SJSA1 (cell line): Measurements from ENCODE around the gene FLYWCH1. TPM values are rescaled to one million over a fixed set of nuclear protein-coding genes. Genes with fewer than 3 reads are reported as not detected.

Experiments used
- DNase-seq, 2 experiments: peaks; one replicate each; pipeline ENCODE4 v3.0.0-alpha.2; 2015 to 2020; ENCODE audit warnings: low spot score in 2 of 2, low read depth in 1 of 2
- H3K27ac ChIP-seq: fragments of 250-450 bp; sonication (Bioruptor Pico); 2 replicates; pipeline ENCODE4 v1.5.1; 2020; ENCODE audit warnings: mild to moderate bottlenecking, moderate library complexity
- H3K27me3 ChIP-seq: fragments of 250-450 bp; sonication (Bioruptor Pico); replicated peaks from 2 replicates; pipeline ENCODE4 v1.5.1; 2020; ENCODE audit warnings: mild to moderate bottlenecking, moderate library complexity
- H3K36me3 ChIP-seq: fragments of 250-450 bp; sonication (Bioruptor Pico); 2 replicates; pipeline ENCODE4 v1.5.1; 2020; ENCODE audit warnings: mild to moderate bottlenecking
- H3K4me1 ChIP-seq: fragments of 250-450 bp; sonication (Bioruptor Pico); replicated peaks from 2 replicates; pipeline ENCODE4 v1.6.1; 2021; ENCODE audit warnings: mild to moderate bottlenecking
- H3K4me3 ChIP-seq: fragments of 250-450 bp; sonication (Bioruptor Pico); 2 replicates; pipeline ENCODE4 v1.5.1; 2020; ENCODE audit warnings: mild to moderate bottlenecking
- H3K9me3 ChIP-seq: fragments of 250-450 bp; sonication (Bioruptor Pico); replicated peaks from 2 replicates; pipeline ENCODE4 v1.5.1; 2020; ENCODE audit warnings: mild to moderate bottlenecking
- total RNA-seq: library from RNA; depleted of rRNA; stranded (reverse); fragments of >200 nt; shearing (Covaris generic); gene quantifications from 2 replicates; pipeline ENCODE4 v1.2.3, GENCODE V29; 2014

FLYWCH1 gene
- total RNA-seq, 1 experiment from 2014 or later: 14.7 TPM

- Histone ChIP-seq H3K36me3 (peaks cover 84% of the 10 kb centered on the region), H3K27me3 (no peaks in the 10 kb centered on the region), H3K27ac (no peak overlapping the region), H3K9me3 (no peaks in the 10 kb centered on the region), H3K4me1 (peaks cover 20% of the 10 kb centered on the region), H3K4me3 (no peak overlapping the region)
- DNase-seq: no peak
Observed at GRCh38 chr16:2976201-2976600, 64.5 kb downstream of the FLYWCH1 start.

DNA sequence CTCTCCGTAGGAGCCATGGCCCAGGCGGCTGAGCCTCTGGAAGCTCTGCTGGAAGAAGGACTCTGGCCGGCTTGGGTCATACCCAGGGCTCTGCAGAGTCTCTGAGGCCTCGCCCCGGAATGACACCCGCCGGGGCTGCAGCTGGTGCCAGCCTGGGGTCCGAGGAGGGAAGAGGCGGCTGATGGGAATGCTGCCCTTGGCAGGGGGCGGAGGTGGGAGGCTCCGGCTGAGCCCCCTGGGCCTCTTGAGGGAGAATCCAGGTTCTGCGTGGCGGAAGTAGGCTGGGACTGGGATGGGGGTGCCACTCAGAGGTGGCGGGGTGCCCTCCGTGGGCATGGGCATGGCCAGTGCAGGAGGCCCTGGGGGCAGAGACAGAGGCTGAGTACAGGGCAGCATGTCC lies 64.9 kb downstream of the FLYWCH1 start:
- no peak for DNase-seq
- peaks cover 17% of the 10 kb centered on the region for H3K4me1 ChIP-seq

DNA sequence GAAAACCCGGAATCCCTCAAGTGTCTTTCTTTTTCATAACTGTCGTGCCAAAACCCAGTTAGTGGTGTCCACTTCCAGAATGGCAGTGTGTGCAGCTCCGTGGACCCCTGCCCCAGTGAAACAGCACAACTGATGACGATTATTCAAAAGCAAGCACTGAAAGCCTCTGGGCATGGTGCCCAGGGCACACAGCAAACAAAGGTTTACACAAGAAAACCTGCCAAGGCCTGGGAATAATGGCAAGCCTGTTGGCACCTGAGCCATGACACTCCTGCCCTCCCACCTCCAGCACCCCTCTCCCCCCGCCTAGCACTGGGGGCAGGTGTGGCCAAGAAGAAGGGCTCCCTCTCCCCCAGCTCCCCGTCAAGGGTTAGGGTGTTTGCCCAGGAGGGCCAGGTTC lies 65.7 kb downstream of the FLYWCH1 start:
- Histone ChIP-seq H3K9me3 (no peaks in the 10 kb centered on the region), H3K27me3 (no peaks in the 10 kb centered on the region), H3K4me3 (no peak overlapping the region), H3K27ac (no peak overlapping the region), H3K4me1 (peaks cover 15% of the 10 kb centered on the region), H3K36me3 (peaks cover 71% of the 10 kb centered on the region)
- DNase-seq: no peak

More for the DNA sequence above, 64.9 kb downstream of the FLYWCH1 start:
- Histone ChIP-seq H3K36me3 (peaks cover 79% of the 10 kb centered on the region), H3K4me3 (no peak overlapping the region), H3K27me3 (no peaks in the 10 kb centered on the region), H3K9me3 (no peaks in the 10 kb centered on the region), H3K27ac (no peak overlapping the region)

DNA sequence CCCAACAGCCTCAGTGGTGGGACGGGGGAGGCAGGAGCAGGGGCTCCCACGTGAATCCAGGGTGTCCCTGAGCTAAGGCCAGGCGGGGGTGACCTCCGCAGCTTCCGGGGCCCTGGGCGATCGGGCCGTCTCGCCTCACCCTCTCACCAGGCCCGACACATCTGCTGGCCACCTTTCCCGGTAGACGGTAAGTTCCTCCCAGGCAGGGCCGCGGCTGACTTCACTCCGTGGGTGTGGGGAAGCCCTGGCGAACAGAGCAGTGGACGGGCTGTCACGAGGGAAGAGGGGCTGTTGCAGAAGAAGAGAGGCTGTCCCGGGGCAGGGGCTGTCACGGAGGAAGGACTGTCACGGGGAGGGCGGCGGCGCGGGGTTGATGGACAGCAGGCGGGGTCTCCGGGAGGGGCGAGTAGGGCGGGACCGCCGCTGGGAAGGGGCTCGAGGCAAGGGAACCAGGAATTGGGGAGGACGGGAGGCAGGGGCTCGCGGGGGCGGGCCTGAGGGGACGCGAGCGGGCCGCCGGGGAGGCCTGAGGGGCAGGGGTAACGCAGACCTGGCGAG lies 68.0 kb downstream of the FLYWCH1 start:
- Histone ChIP-seq H3K4me3 (peak overlapping the region; percentile 92), H3K36me3 (peaks cover 48% of the 10 kb centered on the region), H3K27me3 (no peaks in the 10 kb centered on the region; the same call in 1 of the 2 replicates), H3K9me3 (no peaks in the 10 kb centered on the region), H3K4me1 (peaks cover 22% of the 10 kb centered on the region), H3K27ac (peak overlapping the region; percentile 82)
- peak; percentile 25 to 62 for DNase-seq

DNA sequence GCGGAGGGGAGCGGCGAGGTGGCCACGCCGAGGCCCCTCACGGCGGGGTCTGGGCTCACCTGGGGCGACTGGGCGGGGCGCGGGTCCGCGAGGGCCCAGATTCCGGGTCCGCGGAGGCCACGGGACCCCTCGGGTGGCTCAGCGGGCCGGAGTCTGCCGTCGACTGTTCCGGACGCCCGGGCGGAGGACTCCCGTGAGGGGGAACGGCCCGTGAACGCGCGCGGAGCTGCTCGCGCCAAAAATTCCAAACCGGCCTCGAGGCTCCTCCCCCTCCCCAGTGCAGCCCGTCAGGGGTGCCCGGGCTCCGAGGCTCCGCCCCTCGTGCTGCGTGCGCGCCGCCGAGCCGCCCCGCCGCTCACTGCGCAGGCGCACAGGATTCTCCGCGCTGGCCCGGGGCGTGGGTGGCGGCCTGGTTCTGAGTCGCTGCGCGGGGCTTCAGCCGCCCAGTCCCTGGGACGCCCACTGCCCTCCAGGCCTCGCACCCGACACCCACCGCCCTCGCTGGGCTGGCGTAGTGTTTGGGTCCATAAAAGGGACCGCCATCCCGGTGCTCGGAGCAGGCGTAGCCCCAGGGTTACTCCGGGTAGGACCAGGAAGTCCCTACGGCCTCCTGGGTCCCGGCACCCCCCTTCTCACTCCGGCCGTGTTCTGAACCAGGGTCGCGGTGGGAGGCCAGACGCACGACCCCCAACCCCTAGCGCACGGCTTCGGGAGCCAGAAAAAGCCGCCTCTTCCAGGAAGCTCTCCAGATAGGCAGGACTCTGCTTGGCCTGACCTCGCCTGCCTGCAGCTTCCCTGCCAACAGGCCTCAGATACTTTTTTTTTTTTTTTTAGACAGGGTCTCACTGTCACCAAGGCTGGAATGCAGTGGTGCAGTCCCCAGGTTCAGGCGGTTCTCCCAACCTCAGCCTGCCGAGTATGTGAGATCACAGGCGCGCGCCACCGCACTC lies 68.8 kb downstream of the FLYWCH1 start, which contains the start of gene PKMYT1:
Gene PKMYT1 (minus strand): TSS at position 220 of the 950 bp plus-strand sequence. CDS start 789 bp downstream, outside the sequence.
- peaks cover 3% of the 10 kb centered on the region; the same call in 1 of the 2 replicates for H3K27me3 ChIP-seq
- peaks cover 41% of the 10 kb centered on the region for H3K36me3 ChIP-seq
- no peaks in the 10 kb centered on the region for H3K9me3 ChIP-seq
- H3K4me1 ChIP-seq: peaks cover 22% of the 10 kb centered on the region
- H3K4me3 ChIP-seq: peak within 1 kb of the TSS; percentile 92
- peak within 1 kb of the TSS; percentile 82 for H3K27ac ChIP-seq
- peak; percentile 93 to 94 for DNase-seq

GRCh38 chr16:2981177-2981898 lies 69.6 kb downstream of the FLYWCH1 start:
- peaks cover 32% of the 10 kb centered on the region for H3K36me3 ChIP-seq
- H3K4me1 ChIP-seq: peaks cover 22% of the 10 kb centered on the region
- H3K4me3 ChIP-seq: peak overlapping the region; percentile 92
- H3K9me3 ChIP-seq: no peaks in the 10 kb centered on the region
- no peak overlapping the region for H3K27ac ChIP-seq
- H3K27me3 ChIP-seq: peaks cover 3% of the 10 kb centered on the region; the same call in 1 of the 2 replicates
- no peak for DNase-seq

DNA sequence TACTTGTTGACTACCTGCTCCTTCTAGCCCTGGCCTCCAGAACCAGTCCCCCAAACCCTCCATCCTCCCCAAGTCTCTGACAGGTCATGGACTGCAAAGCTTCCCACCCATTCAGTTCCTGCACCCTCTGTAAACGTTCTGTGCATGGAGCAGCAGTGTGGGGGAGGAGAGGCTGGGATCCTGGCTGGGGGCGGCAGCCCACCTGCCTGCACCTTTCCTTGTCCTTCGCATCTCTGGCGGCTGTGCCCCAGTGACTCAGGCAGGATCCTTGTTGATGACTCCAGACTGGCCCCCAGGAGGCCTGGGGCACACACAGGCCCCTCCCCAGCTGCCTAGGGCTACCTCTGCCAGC lies 70.1 kb downstream of the FLYWCH1 start:
- Histone ChIP-seq H3K27ac (no peak overlapping the region), H3K36me3 (peaks cover 27% of the 10 kb centered on the region), H3K4me3 (no peak overlapping the region), H3K4me1 (peaks cover 22% of the 10 kb centered on the region), H3K9me3 (no peaks in the 10 kb centered on the region), H3K27me3 (peaks cover 3% of the 10 kb centered on the region; the same call in 1 of the 2 replicates)
- DNase-seq: no peak

DNA sequence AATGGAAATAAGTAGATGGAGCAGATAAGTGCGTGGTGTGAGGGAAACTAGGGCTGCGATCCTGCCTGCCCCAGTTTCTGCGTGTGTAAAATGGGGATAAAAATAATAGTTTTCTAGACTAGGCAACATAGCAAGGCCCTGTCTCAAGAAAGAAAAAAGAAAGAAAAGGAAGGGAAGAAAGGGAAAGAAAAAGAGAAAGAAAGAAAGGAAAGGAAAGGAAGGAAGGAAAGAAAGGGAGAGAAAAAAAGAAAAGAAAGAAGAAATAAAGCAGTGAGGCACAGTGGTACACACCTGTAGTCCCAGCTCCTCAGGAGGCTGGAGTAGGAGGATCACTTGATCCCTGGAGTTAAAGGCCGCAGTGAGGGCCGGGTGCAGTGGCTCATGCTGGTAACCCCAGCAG lies 70.7 kb downstream of the FLYWCH1 start:
- Histone ChIP-seq H3K27me3 (peaks cover 3% of the 10 kb centered on the region; the same call in 1 of the 2 replicates), H3K4me3 (no peak overlapping the region), H3K27ac (no peak overlapping the region), H3K36me3 (peaks cover 22% of the 10 kb centered on the region), H3K4me1 (peaks cover 22% of the 10 kb centered on the region), H3K9me3 (no peaks in the 10 kb centered on the region)
- no peak for DNase-seq

DNA sequence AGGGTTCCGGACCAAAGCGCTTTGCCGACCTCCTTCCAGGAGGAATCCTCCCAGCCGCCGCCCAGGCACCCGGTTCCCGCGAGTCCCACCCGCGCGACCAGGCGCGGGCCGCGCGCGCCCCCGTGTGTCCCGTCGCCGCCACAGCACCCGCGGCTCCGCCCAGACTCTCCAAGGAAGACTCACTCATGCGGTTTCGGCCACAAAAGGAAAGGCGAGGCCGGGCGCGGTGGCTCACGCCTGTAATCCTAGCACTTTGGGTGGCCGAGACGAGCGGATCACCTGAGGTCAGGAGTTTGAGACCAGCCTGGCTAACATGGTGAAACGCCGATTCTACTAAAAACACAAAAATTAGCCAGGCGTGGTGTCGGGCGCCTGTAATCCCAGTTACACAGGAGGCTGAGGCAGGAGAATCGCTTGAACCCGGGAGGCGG lies 72.0 kb downstream of the FLYWCH1 start:
- peak; percentile 88 to 91 for DNase-seq
- H3K4me3 ChIP-seq: 0 out of 2 replicates have a peak overlapping the region, but pooled peaks have one; percentile 7
- H3K4me1 ChIP-seq: peaks cover 22% of the 10 kb centered on the region
- H3K36me3 ChIP-seq: peaks cover 11% of the 10 kb centered on the region; the same call in 1 of the 2 replicates
- peaks cover 3% of the 10 kb centered on the region; the same call in 1 of the 2 replicates for H3K27me3 ChIP-seq
- H3K9me3 ChIP-seq: no peaks in the 10 kb centered on the region
- no peak overlapping the region for H3K27ac ChIP-seq

GRCh38 chr16:2985462-2985861 lies 73.7 kb downstream of the FLYWCH1 start:
- Histone ChIP-seq H3K9me3 (no peaks in the 10 kb centered on the region), H3K4me1 (peaks cover 15% of the 10 kb centered on the region), H3K27ac (no peak overlapping the region), H3K4me3 (no peak overlapping the region), H3K36me3 (no peaks in the 10 kb centered on the region), H3K27me3 (peaks cover 8% of the 10 kb centered on the region; the same call in 1 of the 2 replicates)
- no peak for DNase-seq

GRCh38 chr16:2985893-2986355 lies 74.2 kb downstream of the FLYWCH1 start:
- no peaks in the 10 kb centered on the region for H3K36me3 ChIP-seq
- no peaks in the 10 kb centered on the region for H3K9me3 ChIP-seq
- no peak for DNase-seq
- peaks cover 10% of the 10 kb centered on the region for H3K4me1 ChIP-seq
- no peak overlapping the region for H3K4me3 ChIP-seq
- peaks cover 8% of the 10 kb centered on the region; the same call in 1 of the 2 replicates for H3K27me3 ChIP-seq
- no peak overlapping the region for H3K27ac ChIP-seq

GRCh38 chr16:2986623-2987188 lies 75.0 kb downstream of the FLYWCH1 start:
- Histone ChIP-seq H3K36me3 (no peaks in the 10 kb centered on the region), H3K4me1 (peaks cover 7% of the 10 kb centered on the region), H3K9me3 (no peaks in the 10 kb centered on the region), H3K4me3 (no peak overlapping the region), H3K27ac (no peak overlapping the region), H3K27me3 (peaks cover 8% of the 10 kb centered on the region; the same call in 1 of the 2 replicates)
- DNase-seq: no peak

DNA sequence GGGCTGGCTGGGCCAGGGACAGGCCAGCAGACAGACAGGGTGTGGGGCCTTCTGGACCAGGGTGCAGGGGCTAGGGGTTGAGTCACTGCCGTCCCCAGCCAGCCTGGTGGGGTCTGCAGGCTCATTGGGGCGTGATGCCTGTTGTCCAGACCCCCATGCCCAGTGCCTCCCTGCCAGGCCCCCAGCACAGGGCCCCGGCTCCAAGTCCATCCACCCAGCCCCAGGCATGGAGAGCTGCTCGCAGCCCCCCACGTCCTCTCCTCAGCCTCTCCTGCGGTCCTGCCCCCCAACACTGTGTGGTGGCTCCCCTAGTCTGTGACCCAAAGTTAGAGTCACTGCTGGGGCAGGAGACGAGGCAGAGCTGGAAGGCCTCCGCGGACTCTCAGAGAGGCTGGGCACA lies 75.6 kb downstream of the FLYWCH1 start:
- peaks cover 7% of the 10 kb centered on the region for H3K4me1 ChIP-seq
- no peak overlapping the region for H3K27ac ChIP-seq
- H3K4me3 ChIP-seq: no peak overlapping the region
- H3K9me3 ChIP-seq: no peaks in the 10 kb centered on the region
- H3K27me3 ChIP-seq: peaks cover 8% of the 10 kb centered on the region; the same call in 1 of the 2 replicates
- DNase-seq: no peak
- H3K36me3 ChIP-seq: no peaks in the 10 kb centered on the region
